K562 (cell line): ENCODE measurements around the gene ACVR1C.

Experiments used
- SIX5 ChIP-seq, 2 experiments: IDR thresholded peaks; 2 replicates each; pipeline ENCODE4 v1.6.1; 2011; ENCODE audit warnings: low read length in 2 of 2, borderline replicate concordance in 1 of 2, low read depth in 1 of 2, mild to moderate bottlenecking in 1 of 2, moderate library complexity in 1 of 2; ENCODE audit not compliant: insufficient read depth in 1 of 2
- TAF7 ChIP-seq: fragments of 450-650 bp; IDR thresholded peaks from 2 replicates; pipeline ENCODE4 v1.6.1; 2016; ENCODE audit warnings: missing genetic modification characterization, missing compliant biosample characterization
- TF ChIP-seq, protein P1 (sequence below), 3 experiments: IDR thresholded peaks in 2 of 3; conservative IDR thresholded peaks in 1 of 3; 2 replicates each; pipeline ENCODE4 v1.5.1; 2011 to 2012; ENCODE audit warnings: low read length in 3 of 3, mild to moderate bottlenecking in 3 of 3, control low read depth in 2 of 3, improper control_type of control experiment in 1 of 3, inconsistent platforms in 1 of 3, low read depth in 1 of 3, mixed read lengths in 1 of 3, moderate library complexity in 1 of 3; ENCODE audit not compliant: insufficient read depth in 2 of 3

- TF ChIP-seq, protein P1, sequence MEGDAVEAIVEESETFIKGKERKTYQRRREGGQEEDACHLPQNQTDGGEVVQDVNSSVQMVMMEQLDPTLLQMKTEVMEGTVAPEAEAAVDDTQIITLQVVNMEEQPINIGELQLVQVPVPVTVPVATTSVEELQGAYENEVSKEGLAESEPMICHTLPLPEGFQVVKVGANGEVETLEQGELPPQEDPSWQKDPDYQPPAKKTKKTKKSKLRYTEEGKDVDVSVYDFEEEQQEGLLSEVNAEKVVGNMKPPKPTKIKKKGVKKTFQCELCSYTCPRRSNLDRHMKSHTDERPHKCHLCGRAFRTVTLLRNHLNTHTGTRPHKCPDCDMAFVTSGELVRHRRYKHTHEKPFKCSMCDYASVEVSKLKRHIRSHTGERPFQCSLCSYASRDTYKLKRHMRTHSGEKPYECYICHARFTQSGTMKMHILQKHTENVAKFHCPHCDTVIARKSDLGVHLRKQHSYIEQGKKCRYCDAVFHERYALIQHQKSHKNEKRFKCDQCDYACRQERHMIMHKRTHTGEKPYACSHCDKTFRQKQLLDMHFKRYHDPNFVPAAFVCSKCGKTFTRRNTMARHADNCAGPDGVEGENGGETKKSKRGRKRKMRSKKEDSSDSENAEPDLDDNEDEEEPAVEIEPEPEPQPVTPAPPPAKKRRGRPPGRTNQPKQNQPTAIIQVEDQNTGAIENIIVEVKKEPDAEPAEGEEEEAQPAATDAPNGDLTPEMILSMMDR (IDR thresholded peaks at IDR 0.05 in 2 of 3, conservative IDR thresholded peaks at IDR 0.05 in 1 of 3; ENCODE audit: insufficient read depth in 2 of 3, low read depth in 1 of 3, low read length in 3 of 3): no peak
- TF ChIP-seq TAF7 (tag) (no peak), SIX5 (IDR thresholded peaks at IDR 0.05; ENCODE audit: borderline replicate concordance in 1 of 2, insufficient read depth in 1 of 2, low read depth in 1 of 2, low read length in 2 of 2) (no peak)
These were observed 139.8 kb downstream of the ACVR1C start for GRCh38 chr2:157488877-157489276.
